Activated CD4-positive, alpha-beta T cell treated with anti-CD3 and anti-CD28 coated beads, Interleukin-2, amount 50 U/mL, for 48 hours (primary cell): ENCODE results near the gene SLC30A3.

Source experiments
- DNase-seq, 2 experiments: peaks; one replicate each; pipeline ENCODE4 v3.0.0-alpha.2; 2020

Gene SLC30A3

DNA sequence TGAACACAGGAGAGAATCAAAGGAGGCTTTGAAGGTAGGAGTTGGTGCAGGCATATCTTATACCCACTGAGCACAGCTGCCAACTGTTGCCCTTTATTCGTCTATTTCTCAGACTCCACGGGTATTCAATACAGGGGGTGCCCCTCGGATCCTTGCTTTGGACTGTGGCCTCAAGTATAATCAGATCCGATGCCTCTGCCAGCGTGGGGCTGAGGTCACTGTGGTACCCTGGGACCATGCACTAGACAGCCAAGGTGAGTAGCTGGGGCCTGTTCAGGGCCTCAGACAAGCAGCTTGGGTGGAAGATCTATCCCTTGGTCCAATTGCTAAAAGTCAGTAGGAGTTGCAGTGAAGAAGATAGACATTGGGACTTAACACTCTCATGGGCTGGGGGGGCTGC lies 40.4 kb downstream of the SLC30A3 start:
- DNase-seq: no peak

- no peak for DNase-seq
Measured at GRCh38 chr2:27221166-27221565, 41.7 kb downstream of the SLC30A3 start.

GRCh38 chr2:27220091-27220490 lies 42.8 kb downstream of the SLC30A3 start:
- DNase-seq: no peak

DNA sequence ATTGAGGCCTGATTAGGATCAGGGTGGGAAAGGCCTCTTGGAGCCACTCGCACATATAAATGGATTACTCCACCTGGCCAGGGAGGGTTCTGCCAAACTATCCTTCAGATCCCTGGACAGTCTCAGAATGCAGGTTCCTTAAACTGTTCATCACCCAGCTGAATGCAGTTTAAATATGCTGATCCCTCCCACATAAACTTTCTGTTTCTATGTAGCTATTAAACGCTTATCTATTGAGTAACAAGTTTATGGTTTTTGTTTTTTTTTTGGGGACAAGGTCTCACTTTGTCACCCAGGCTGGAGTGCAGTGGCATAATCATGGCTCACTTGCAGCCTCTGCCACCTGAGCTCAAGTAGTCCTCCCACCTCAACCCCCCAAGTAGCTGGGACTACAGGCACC lies 43.8 kb downstream of the SLC30A3 start:
- no peak for DNase-seq

DNA sequence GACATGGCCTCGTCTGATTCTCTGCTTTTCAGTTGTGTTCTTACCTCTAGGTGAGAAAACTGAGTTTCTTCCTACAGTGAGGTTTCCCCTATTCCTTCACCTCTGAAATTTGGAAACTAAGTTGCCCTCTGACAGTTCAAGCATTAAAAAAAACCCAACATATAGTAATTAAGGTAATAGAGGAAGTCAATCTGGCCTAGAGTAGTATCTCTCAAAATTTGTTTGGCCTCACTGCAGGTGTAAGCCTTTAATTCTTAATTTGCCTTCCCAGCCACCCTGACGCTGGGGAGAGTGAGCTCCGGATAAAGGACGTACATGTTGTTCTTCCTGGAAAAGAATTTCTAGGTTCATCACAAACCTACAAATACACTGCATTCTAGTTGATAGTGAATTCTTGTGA lies 44.2 kb downstream of the SLC30A3 start:
- DNase-seq: no peak

GRCh38 chr2:27217173-27218121 lies 45.4 kb downstream of the SLC30A3 start, which contains the start of gene CAD:
Gene CAD (plus strand): TSS chr2:27217369. CDS start chr2:27217552, 183 bp downstream.
- DNase-seq: peak; percentile 90 to 92

GRCh38 chr2:27216416-27217137 lies 46.3 kb downstream of the SLC30A3 start:
- DNase-seq: no peak

DNA sequence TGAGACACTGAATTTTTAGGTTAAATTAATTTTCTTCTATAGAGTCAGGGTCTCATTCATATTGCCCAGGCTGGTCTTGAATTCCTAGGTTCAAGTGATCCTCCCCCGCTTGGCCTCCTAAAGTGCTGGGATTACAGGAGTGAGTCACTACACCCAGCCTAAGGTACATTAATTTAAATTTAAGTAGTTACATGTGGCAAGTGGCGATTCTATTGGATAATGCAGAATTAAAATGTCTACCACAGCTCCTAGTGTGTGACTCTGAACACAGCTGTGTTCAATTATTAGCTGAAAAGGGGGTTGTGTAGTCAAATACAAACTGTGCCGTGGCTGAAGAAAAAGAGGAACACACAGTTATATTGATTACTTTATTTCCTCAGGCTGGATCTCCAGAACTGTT lies 47.9 kb downstream of the SLC30A3 start:
- no peak for DNase-seq

DNA sequence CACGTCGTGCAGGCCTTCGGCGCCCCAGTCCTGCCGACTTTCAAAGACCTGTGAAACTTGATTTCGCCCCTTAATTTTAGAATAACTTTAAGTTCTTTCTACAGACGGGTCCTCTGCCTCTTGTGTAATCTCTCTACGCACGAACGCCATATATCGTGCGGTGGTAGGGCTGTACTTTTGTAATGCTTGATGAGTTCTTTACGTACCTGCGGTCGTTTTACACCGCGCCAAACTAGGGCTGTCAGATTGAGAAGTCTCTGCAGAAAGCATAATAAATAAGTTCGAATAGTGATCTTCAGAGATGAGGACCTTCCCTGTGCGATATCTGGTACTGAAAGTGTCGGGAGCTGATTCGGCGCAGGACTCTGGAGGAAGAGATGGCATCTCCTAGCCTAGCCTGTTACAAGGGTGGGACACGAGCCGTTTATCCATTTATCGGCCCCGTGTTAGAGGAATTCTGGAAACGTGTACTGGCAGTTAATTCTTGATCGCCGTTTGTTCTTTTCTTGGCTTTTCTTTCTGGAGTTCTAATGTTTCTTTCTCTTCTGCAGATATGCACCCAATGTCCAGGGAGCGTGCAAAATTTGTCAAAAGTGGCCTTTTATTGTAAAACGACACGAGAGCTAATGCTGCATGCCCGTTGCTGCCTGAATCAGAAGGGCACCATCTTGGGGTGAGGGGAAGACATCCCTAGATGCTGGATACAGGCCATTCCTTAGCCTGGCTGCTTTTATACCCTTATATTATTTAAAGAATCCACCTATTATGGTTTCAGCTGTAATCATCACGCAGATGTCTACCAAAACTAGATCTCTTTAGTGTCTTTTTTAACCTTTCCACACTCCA lies 50.0 kb downstream of the SLC30A3 start:
- DNase-seq: peak; percentile 5 to 14

DNA sequence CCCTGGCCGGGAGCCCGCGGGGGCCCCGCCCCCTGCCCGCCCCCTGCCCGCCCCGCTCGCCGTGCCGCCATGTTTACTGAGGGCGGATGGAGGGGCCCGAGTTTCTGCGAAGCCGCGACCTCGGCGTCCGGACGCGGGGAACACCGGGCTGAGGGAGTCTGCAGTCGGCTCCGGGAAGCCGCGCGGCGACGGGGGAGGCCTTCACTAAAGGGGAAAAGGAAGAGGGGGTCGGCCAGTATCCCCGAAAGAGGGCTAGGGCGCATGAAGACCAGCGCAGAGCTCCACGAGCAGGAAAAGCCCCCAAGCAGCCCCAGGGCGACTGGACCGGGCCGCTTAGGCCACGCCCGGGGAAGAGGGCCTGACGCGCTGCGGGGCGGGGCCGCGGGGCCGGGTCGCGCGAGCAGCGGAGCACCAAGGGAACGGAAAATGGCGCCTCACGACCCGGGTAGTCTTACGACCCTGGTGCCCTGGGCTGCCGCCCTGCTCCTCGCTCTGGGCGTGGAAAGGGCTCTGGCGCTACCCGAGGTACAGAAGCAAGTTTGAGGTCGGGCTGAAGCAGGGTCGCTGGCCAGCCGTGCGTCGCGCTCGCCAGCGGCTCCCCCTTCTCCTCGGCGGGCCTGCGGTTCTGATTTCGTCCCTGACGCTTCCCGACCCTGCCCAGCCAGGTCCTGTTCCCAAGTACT lies 50.8 kb downstream of the SLC30A3 start, which contains the start of the genes ATRAID and SLC5A6:
ATRAID (plus strand) TSS at position 99 of the 683 bp plus-strand sequence; CDS start at position 427, 328 bp downstream.
SLC5A6 (minus strand) TSS at position 326 of the 683 bp plus-strand sequence. CDS start 4,618 bp downstream, outside the sequence.
- DNase-seq: peak; percentile 86 to 88

- no peak for DNase-seq
Measured at GRCh38 chr2:27211241-27211942, 51.5 kb downstream of the SLC30A3 start.

GRCh38 chr2:27209621-27210401 lies 53.0 kb downstream of the SLC30A3 start:
- DNase-seq: no peak

DNA sequence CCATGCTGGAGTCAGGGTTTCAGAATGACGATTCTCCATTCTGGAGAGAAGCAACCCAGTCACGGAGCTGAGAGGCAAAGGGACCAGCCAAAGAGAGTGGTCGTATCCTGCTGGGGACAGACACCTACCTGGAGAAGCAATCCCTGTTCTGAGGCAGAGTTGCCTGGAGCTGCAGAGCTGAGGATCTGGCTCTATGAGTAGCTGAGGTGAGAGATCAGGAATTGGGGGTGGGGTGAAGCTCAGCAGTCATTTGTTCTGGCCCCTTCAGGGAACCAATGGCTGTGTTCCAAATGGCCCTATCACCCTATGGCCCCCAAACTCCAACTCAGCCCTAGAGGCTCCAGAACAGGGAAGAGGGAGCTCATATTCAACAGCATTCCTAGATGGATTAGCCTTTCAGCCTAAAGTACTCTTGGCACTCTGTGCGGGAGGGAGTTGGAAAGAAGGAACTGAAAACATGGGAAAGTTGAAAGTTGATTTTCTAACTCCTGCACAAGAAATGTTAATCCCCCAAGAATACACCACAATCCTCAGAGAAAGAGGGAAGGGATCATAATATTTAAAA lies 54.3 kb downstream of the SLC30A3 start:
- no peak for DNase-seq

- DNase-seq: no peak
Measured at GRCh38 chr2:27206346-27206745, 56.5 kb downstream of the SLC30A3 start.

DNA sequence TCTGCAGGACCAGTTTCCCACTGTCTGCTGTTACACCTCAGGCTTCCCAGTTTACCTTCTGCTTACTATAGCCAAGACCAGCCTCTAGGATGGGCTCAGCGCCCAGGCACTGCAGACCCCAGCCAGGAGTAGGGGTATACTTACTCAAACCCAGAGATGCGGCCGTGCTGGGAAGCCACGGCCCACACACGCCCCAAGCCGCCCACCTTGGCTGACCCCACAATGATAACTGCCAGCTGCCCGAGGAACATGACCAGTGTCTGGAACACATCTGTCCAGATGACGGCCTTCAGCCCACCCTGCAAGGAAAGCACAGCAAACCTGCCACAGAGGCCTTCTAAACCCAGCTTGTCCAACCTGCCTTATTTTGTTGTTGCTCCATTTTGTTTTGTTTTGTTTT lies 57.6 kb downstream of the SLC30A3 start:
- no peak for DNase-seq

- no peak for DNase-seq
Measured at GRCh38 chr2:27204566-27204965, 58.3 kb downstream of the SLC30A3 start.

- DNase-seq: no peak
Measured at GRCh38 chr2:27203741-27204140, 59.1 kb downstream of the SLC30A3 start.
